GM12878 (cell line): ENCODE measurements around the gene PCK1. TPM values are rescaled to one million over a fixed set of nuclear protein-coding genes. Genes with fewer than 3 reads are reported as not detected.

ENCODE experiments used
- ATAC-seq: fragments of 200-7000 bp; cut with Tn5 transposase; 3 replicates; pipeline ENCODE4 v1.9.1; 2020; ENCODE audit warnings: mild to moderate bottlenecking, moderate library complexity
- BruUV-seq: library from RNA; stranded (reverse); fragments of 400-500 nt; replicated peaks from 2 replicates; lab custom pipeline; 2021; lab: Mats Ljungman, UMichigan
- CTCF ChIA-PET: fragments of 300-600 bp; sonication (Branson Sonifier 250); formaldehyde crosslinking; extraction: SDS; loops from one replicate; lab custom pipeline; 2021; ENCODE audit warnings: inconsistent platforms; lab: Yijun Ruan, JAX
- POLR2A ChIA-PET: fragments of 350-600 bp; formaldehyde crosslinking; extraction: SDS; loops from one replicate; lab custom pipeline; 2021; ENCODE audit warnings: inconsistent platforms; lab: Charles Lee
- RAD21 ChIA-PET: fragments of 300-600 bp; sonication (Branson Sonifier 250); formaldehyde crosslinking; loops from one replicate; lab custom pipeline; 2023; ENCODE audit warnings: antibody characterized with exemption; ENCODE audit not compliant: unreplicated experiment; lab: Charles Lee
- SMC1A ChIA-PET: fragments of 300-600 bp; sonication (Branson Sonifier 250); formaldehyde crosslinking; loops from one replicate; lab custom pipeline; 2023; ENCODE audit not compliant: unreplicated experiment, uncharacterized antibody; lab: Charles Lee
- DNase-seq: peaks from one replicate; pipeline ENCODE4 v3.0.0-alpha.2; 2011; ENCODE audit warnings: low read depth, low spot score
- FAIRE-seq: peaks from 3 replicates; lab custom pipeline; 2011; peaks lifted over from hg19 to GRCh38; lab: Jason Lieb, UNC
- H2AFZ ChIP-seq: 2 replicates; pipeline ENCODE4 v1.6.0; 2011; ENCODE audit warnings: low read depth, low read length, control low read depth; ENCODE audit not compliant: control insufficient read depth
- H3K27ac ChIP-seq: 2 replicates; pipeline ENCODE4 v1.5.1; 2011; ENCODE audit warnings: control low read depth; ENCODE audit not compliant: control insufficient read depth, insufficient read depth
- H3K27me3 ChIP-seq, 2 experiments: replicated peaks in 1 of 2; 2 replicates each; pipeline versions ENCODE4 v1.6.0 to v1.6.1; 2011; ENCODE audit warnings: low read length in 1 of 2; ENCODE audit not compliant: control insufficient read depth in 2 of 2, insufficient read depth in 2 of 2
- H3K36me3 ChIP-seq, 2 experiments: 2 replicates each; pipeline ENCODE4 v1.5.1; 2011; ENCODE audit warnings: low read length in 1 of 2; ENCODE audit not compliant: control insufficient read depth in 2 of 2, insufficient read depth in 2 of 2
- H3K4me1 ChIP-seq: 2 replicates; pipeline ENCODE4 v1.6.1; 2011; ENCODE audit warnings: mild to moderate bottlenecking, low read length, moderate library complexity, mixed read lengths; ENCODE audit not compliant: control insufficient read depth, insufficient read depth
- H3K4me2 ChIP-seq: 2 replicates; pipeline ENCODE4 v1.6.0; 2011; ENCODE audit warnings: control low read depth; ENCODE audit not compliant: control insufficient read depth, insufficient read depth
- H3K4me3 ChIP-seq: fragments of 200-600 bp; sonication (generic); 2 replicates; pipeline ENCODE4 v1.5.1; 2016
- H3K79me2 ChIP-seq: 2 replicates; pipeline ENCODE4 v1.6.0; 2011; ENCODE audit warnings: low read length; ENCODE audit not compliant: control insufficient read depth, insufficient read depth
- H3K9ac ChIP-seq: 2 replicates; pipeline ENCODE4 v1.8.0; 2011; ENCODE audit warnings: low read length, control low read depth, mixed read lengths; ENCODE audit not compliant: control insufficient read depth, insufficient read depth
- H3K9me3 ChIP-seq: replicated peaks from 3 replicates; pipeline ENCODE4 v1.5.1; 2011; ENCODE audit warnings: mild to moderate bottlenecking, low read length; ENCODE audit not compliant: control insufficient read depth, insufficient read depth
- H4K20me1 ChIP-seq: 2 replicates; pipeline ENCODE4 v1.6.0; 2011; ENCODE audit not compliant: control insufficient read depth, insufficient read depth
- MEF2A ChIP-seq: IDR thresholded peaks from 2 replicates; pipeline ENCODE4 v1.6.1; 2011; ENCODE audit warnings: low read depth, mild to moderate bottlenecking, low read length, moderate library complexity; ENCODE audit not compliant: insufficient read depth
- MLLT1 ChIP-seq: fragments of 450-650 bp; IDR thresholded peaks from 2 replicates; pipeline ENCODE4 v1.6.1; 2016; ENCODE audit warnings: mild to moderate bottlenecking
- MXI1 ChIP-seq: fragments of 150-350 bp; IDR thresholded peaks from 2 replicates; pipeline ENCODE4 v1.6.1; 2011; ENCODE audit warnings: low read depth, mild to moderate bottlenecking, inconsistent platforms, low read length, improper control_type of control experiment
- PAX5 ChIP-seq: IDR thresholded peaks from 2 replicates; pipeline ENCODE4 v1.6.1; 2011; ENCODE audit warnings: low read depth, low read length, borderline replicate concordance
- TARDBP ChIP-seq: IDR thresholded peaks from 2 replicates; pipeline ENCODE4 v1.6.1; 2016; ENCODE audit warnings: borderline replicate concordance
- USF1 ChIP-seq: IDR thresholded peaks from 2 replicates; pipeline ENCODE4 v1.6.1; 2011; ENCODE audit warnings: borderline replicate concordance, low read depth, mild to moderate bottlenecking, moderate library complexity, mixed read lengths, low read length; ENCODE audit not compliant: insufficient read depth; ENCODE audit errors: extremely low read length
- YBX1 ChIP-seq: fragments of 450-650 bp; IDR thresholded peaks from 2 replicates; pipeline ENCODE4 v1.6.1; 2016; ENCODE audit warnings: antibody characterized with exemption
- ZBED1 ChIP-seq: IDR thresholded peaks from 2 replicates; pipeline ENCODE4 v1.6.1; 2016; ENCODE audit warnings: borderline replicate concordance
- ZNF207 ChIP-seq: fragments of 450-650 bp; IDR thresholded peaks from 2 replicates; pipeline ENCODE4 v1.6.1; 2014; ENCODE audit warnings: antibody characterized with exemption, mild to moderate bottlenecking, borderline replicate concordance
- ZNF274 ChIP-seq: IDR thresholded peaks from one replicate; pipeline ENCODE4 v1.8.0; 2011; ENCODE audit not compliant: insufficient read length, insufficient read depth
- ZNF622 ChIP-seq: fragments of 450-650 bp; IDR thresholded peaks from 2 replicates; pipeline ENCODE4 v1.6.1; 2017; ENCODE audit warnings: mild to moderate bottlenecking, inconsistent platforms
- ZSCAN29 ChIP-seq: fragments of 450-650 bp; IDR thresholded peaks from 2 replicates; pipeline ENCODE4 v1.6.1; 2017; ENCODE audit warnings: mild to moderate bottlenecking, moderate library complexity
- WGBS: methylation state at CpG from one replicate; pipeline ENCODE4 v1.1.6; 2016; ENCODE audit warnings: low lambda C conversion rate; ENCODE audit not compliant: insufficient replicate concordance, insufficient coverage; ENCODE audit errors: missing lambda C conversion rate; 5-methylcytosine and 5-hydroxymethylcytosine counted together
- in situ Hi-C: fragments of 300-500 bp; cut with MboI; formaldehyde crosslinking; loops from 9 replicates; pipeline ENCODE4 v1.14.3; 2018; ENCODE audit warnings: mixed read lengths
- intact Hi-C: fragments of 100-400 bp; cut with micrococcal nuclease; formaldehyde crosslinking; loops from one replicate; pipeline ENCODE4 v1.14.2; 2022; ENCODE audit not compliant: unreplicated experiment
- polyA plus RNA-seq, 11 experiments: library from polyadenylated mRNA; depleted of rRNA in 4 of 11; unstranded in 6 of 11; stranded (reverse) in 5 of 11; fragments of >200 nt; fragmentation: Nextera tagmentation in 4 of 11; fragmentation: Illumina TruSeq in 1 of 11; extraction: Ambion mirVana in 4 of 11; extraction: Trizol in 1 of 11; gene quantifications; 1 replicate in 1 of 11; 2 replicates in 10 of 11; pipeline versions ENCODE4 v1.2.1 to v1.2.3, GENCODE V29; 2011 to 2016; ENCODE audit warnings: inconsistent platforms in 2 of 11, missing spikeins in 2 of 11, low read depth in 1 of 11
- total RNA-seq, 4 experiments: library from RNA; depleted of rRNA in 3 of 4; stranded (reverse); fragments of >200 nt in 3 of 4; fragmentation: Illumina TruSeq in 1 of 4; extraction: Trizol in 1 of 4; gene quantifications; 2 replicates each; pipeline versions ENCODE4 v1.2.1 to v1.2.3, GENCODE V29; 2013 to 2021
- TF ChIP-seq, protein P1 (sequence below), 3 experiments: IDR thresholded peaks in 2 of 3; conservative IDR thresholded peaks in 1 of 3; 2 replicates each; pipeline ENCODE4 v1.5.1; 2011; ENCODE audit warnings: low read depth in 3 of 3, low read length in 3 of 3, mild to moderate bottlenecking in 3 of 3, control low read depth in 2 of 3, moderate library complexity in 2 of 3, inconsistent platforms in 1 of 3, mixed read lengths in 1 of 3; ENCODE audit not compliant: control insufficient read depth in 2 of 3, insufficient read depth in 1 of 3; ENCODE audit errors: extremely low read depth in 1 of 3
- TF ChIP-seq, protein P2 (sequence below): IDR thresholded peaks from 2 replicates; pipeline ENCODE4 v1.6.1; 2011; ENCODE audit warnings: borderline replicate concordance, low read depth, mild to moderate bottlenecking, moderate library complexity, low read length; ENCODE audit not compliant: insufficient read depth, poor library complexity, severe bottlenecking
- TF ChIP-seq, protein P3 (sequence below): fragments of 450-650 bp; conservative IDR thresholded peaks from 2 replicates; pipeline ENCODE4 v1.6.1; 2017; ENCODE audit warnings: mild to moderate bottlenecking, moderate library complexity

PCK1 gene
- total and polyA plus RNA-seq, 10 of the 15 experiments (the other 5 are each of a cell fraction or from before 2014, with no cell fraction given) = 0.02 to 0.33 (median 0.09) TPM; not detected in 5

DNA sequence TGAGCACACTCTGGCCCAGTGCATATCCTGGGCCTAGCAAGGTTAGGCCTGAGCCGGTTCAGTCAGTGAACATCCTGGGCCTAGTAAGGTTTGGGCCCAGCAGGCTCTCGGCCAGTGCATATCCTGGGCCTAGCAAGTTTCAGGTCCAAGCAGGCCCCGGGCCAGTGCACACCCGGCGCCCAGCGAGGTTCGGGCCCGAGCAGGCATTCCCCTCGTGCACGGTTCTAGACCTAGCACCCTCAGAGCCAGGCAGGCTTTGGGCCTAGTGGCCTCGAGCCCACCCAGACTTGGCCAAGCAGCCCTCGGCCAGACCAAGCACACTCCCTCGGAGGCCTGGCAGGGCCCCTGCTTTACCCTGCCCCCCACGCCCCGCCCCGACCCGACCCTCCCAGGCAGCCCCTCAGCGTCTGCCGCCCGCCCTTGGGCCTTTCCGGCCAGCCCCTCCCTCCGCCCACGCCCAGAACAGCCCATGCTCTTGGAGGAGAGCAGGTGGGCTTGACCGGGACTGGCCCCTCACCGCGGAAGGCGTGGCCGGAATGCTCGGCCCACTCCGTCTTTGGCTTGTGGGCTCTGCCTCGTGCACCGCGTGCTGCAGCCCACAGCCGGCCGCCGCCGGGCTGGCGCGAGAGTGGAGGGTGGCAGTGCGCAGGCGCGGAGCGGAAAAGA lies 36.3 kb upstream of the PCK1 start, which contains the start of gene CTCFL:
CTCFL (minus strand) TSS at position 630 of the 666 bp plus-strand sequence. CDS start 935 bp downstream, outside the sequence.
- in situ Hi-C loops (no loop called here), intact Hi-C loops (no loop called here)
- no peaks in the 10 kb centered on the region for H3K36me3 ChIP-seq
- no peak for ATAC-seq
- no peak within 1 kb of the TSS for H3K4me3 ChIP-seq
- H3K4me2 ChIP-seq = no peak within 1 kb of the TSS
- H3K9me3 ChIP-seq = no peaks in the 10 kb centered on the region; the same call in 2 of the 3 replicates
- no peak for FAIRE-seq
- H3K27me3 ChIP-seq = no peaks in the 10 kb centered on the region
- SMC1A ChIA-PET = no interaction called here
- DNase-seq = no peak
- no peak within 1 kb of the TSS for H3K9ac ChIP-seq
- POLR2A ChIA-PET = no interaction called here
- H3K79me2 ChIP-seq = no peaks in the 10 kb centered on the region
- RAD21 ChIA-PET = no interaction called here
- TF ChIP-seq MLLT1 (no peak), ZSCAN29 (no peak), ZNF207 (no peak), ZBED1 (no peak), USF1 (no peak), ZNF622 (no peak), MXI1 (no peak), ZNF274 (no peak), PAX5 (no peak), YBX1 (no peak), MEF2A (no peak), TARDBP (no peak)
- TF ChIP-seq, protein P1, sequence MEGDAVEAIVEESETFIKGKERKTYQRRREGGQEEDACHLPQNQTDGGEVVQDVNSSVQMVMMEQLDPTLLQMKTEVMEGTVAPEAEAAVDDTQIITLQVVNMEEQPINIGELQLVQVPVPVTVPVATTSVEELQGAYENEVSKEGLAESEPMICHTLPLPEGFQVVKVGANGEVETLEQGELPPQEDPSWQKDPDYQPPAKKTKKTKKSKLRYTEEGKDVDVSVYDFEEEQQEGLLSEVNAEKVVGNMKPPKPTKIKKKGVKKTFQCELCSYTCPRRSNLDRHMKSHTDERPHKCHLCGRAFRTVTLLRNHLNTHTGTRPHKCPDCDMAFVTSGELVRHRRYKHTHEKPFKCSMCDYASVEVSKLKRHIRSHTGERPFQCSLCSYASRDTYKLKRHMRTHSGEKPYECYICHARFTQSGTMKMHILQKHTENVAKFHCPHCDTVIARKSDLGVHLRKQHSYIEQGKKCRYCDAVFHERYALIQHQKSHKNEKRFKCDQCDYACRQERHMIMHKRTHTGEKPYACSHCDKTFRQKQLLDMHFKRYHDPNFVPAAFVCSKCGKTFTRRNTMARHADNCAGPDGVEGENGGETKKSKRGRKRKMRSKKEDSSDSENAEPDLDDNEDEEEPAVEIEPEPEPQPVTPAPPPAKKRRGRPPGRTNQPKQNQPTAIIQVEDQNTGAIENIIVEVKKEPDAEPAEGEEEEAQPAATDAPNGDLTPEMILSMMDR (IDR thresholded peaks at IDR 0.05 in 2 of 3, conservative IDR thresholded peaks at IDR 0.05 in 1 of 3; ENCODE audit: control insufficient read depth in 2 of 3, extremely low read depth in 1 of 3, insufficient read depth in 1 of 3, low read depth in 3 of 3, low read length in 3 of 3) = no peak
- TF ChIP-seq, protein P2, sequence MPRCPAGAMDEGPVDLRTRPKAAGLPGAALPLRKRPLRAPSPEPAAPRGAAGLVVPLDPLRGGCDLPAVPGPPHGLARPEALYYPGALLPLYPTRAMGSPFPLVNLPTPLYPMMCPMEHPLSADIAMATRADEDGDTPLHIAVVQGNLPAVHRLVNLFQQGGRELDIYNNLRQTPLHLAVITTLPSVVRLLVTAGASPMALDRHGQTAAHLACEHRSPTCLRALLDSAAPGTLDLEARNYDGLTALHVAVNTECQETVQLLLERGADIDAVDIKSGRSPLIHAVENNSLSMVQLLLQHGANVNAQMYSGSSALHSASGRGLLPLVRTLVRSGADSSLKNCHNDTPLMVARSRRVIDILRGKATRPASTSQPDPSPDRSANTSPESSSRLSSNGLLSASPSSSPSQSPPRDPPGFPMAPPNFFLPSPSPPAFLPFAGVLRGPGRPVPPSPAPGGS = no peak
- TF ChIP-seq, protein P3, sequence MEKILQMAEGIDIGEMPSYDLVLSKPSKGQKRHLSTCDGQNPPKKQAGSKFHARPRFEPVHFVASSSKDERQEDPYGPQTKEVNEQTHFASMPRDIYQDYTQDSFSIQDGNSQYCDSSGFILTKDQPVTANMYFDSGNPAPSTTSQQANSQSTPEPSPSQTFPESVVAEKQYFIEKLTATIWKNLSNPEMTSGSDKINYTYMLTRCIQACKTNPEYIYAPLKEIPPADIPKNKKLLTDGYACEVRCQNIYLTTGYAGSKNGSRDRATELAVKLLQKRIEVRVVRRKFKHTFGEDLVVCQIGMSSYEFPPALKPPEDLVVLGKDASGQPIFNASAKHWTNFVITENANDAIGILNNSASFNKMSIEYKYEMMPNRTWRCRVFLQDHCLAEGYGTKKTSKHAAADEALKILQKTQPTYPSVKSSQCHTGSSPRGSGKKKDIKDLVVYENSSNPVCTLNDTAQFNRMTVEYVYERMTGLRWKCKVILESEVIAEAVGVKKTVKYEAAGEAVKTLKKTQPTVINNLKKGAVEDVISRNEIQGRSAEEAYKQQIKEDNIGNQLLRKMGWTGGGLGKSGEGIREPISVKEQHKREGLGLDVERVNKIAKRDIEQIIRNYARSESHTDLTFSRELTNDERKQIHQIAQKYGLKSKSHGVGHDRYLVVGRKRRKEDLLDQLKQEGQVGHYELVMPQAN = no peak
- TF ChIP-seq, all 136 proteins: peak for 0
- no TSS peak for BruUV-seq
- no peak within 1 kb of the TSS for H2AFZ ChIP-seq
- no peaks in the 10 kb centered on the region for H4K20me1 ChIP-seq
- WGBS = 92% methylated on average over 23 of the region's 43 CpGs
- H3K27ac ChIP-seq = no peak within 1 kb of the TSS
- CTCF ChIA-PET = no interaction called here
- peaks cover 3% of the 10 kb centered on the region; the same call in 1 of the 2 replicates for H3K4me1 ChIP-seq
